Vagina (tissue), 2 donors: ENCODE data around the gene IQSEC1.

Experiments used
- POLR2A ChIP-seq, 2 donors: fragments of 450-650 bp; IDR thresholded peaks; one replicate each; pipeline ENCODE4 v1.6.1; 2017; ENCODE audit warnings: antibody characterized with exemption in 2 of 2, mild to moderate bottlenecking in 2 of 2, moderate library complexity in 2 of 2
- TF ChIP-seq, protein P1 (sequence below), 3 experiments: fragments of 450-650 bp in 2 of 3; fragments of 200-600 bp in 1 of 3; sonication (generic) in 1 of 3; IDR thresholded peaks; one replicate each; pipeline ENCODE4 v1.5.1; 2017 to 2019; ENCODE audit warnings: antibody characterized with exemption in 3 of 3, mild to moderate bottlenecking in 2 of 3, moderate library complexity in 2 of 3

DNA sequence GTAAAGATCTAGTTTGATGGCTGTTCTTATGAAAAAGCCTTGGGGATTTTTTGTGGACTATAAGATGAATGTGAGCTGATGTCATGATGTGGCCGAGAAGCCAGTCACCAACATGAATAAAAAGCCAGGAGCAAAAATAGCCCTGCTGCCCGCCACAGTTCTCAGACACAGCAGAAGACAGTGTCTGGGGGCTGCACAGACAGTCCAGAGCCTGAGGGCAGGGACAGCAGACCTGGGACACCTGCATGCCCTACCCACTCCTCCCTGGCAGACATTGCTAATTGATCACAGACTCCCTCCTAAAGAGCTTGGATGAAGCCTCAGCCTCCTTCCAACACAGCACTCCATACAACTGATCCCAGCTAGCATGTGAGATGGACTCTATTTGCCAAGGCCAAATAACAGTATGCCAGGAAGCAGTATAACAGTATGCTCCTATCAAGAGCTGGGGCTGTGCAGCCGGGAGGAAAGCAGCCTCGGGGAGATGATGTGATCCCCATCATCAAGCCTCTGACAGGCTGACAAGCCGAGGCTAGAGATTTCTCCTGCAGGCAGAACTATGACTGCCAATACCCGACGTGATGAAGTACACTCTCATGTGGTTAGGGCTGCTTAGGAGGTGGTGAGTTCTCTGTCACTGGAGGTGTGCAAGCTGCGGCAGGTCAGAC lies 126.4 kb downstream of the IQSEC1 start:
- TF ChIP-seq, protein P1, sequence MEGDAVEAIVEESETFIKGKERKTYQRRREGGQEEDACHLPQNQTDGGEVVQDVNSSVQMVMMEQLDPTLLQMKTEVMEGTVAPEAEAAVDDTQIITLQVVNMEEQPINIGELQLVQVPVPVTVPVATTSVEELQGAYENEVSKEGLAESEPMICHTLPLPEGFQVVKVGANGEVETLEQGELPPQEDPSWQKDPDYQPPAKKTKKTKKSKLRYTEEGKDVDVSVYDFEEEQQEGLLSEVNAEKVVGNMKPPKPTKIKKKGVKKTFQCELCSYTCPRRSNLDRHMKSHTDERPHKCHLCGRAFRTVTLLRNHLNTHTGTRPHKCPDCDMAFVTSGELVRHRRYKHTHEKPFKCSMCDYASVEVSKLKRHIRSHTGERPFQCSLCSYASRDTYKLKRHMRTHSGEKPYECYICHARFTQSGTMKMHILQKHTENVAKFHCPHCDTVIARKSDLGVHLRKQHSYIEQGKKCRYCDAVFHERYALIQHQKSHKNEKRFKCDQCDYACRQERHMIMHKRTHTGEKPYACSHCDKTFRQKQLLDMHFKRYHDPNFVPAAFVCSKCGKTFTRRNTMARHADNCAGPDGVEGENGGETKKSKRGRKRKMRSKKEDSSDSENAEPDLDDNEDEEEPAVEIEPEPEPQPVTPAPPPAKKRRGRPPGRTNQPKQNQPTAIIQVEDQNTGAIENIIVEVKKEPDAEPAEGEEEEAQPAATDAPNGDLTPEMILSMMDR (IDR thresholded peaks at IDR 0.05), result no peak
- TF ChIP-seq POLR2A (IDR thresholded peaks at IDR 0.05), result no peak
